ENCODE data around the gene PTPN7. TPM values are rescaled to one million over a fixed set of nuclear protein-coding genes. Genes with fewer than 3 reads are reported as not detected.

PTPN7 gene
- total RNA-seq, 1 experiment from 2014 or later: not detected

DNA sequence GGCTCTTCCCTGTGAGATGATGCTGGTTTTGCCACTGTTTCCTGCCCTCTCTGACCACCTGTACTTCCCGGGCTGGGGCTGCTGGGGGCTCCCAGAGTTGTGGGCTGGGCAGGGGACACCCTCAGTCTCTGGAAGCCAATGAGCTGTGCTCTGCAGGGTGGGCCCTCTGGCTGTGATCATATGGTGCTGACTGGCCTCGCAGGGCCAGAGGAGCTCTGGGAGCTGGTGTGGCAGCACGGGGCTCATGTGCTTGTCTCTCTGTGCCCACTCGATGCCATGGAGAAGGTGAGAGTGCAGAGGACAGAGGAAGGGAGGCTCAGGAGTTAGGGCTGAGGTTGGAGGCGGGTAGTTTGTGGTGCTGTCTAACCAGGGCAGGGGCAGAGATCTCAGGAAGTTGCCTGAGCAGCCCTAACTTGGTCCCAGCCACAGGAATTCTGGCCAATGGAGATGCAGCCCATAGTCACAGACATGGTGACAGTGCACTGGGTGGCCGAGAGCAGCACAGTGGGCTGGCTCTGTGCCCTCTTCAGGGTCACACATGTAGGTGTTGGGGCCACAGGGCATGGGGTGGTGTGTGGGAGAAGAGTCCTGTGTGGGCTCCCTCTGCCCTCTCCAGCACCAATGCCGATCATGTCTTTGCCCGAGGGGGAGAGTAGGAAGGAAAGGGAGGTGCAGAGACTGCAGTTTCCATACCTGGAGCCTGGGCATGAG is 27.4 kb upstream of the PTPN7 start:
- peaks cover 77% of the 10 kb centered on the region for H3K27me3 Mint-ChIP-seq (ENCODE audit: unreplicated experiment)
- H3K9me3 Mint-ChIP-seq (ENCODE audit: low read depth, unreplicated experiment): no peaks in the 10 kb centered on the region
- CTCF ChIA-PET: interaction anchor here (0.6 to 2.7 kb wide), 5 partner anchors 104 to 532 kb away, joined by 3 to 21 read pairs (median 5); partner anchors contain the start of genes PPP1R12B and UBE2T
- TF ChIP-seq, protein P1, sequence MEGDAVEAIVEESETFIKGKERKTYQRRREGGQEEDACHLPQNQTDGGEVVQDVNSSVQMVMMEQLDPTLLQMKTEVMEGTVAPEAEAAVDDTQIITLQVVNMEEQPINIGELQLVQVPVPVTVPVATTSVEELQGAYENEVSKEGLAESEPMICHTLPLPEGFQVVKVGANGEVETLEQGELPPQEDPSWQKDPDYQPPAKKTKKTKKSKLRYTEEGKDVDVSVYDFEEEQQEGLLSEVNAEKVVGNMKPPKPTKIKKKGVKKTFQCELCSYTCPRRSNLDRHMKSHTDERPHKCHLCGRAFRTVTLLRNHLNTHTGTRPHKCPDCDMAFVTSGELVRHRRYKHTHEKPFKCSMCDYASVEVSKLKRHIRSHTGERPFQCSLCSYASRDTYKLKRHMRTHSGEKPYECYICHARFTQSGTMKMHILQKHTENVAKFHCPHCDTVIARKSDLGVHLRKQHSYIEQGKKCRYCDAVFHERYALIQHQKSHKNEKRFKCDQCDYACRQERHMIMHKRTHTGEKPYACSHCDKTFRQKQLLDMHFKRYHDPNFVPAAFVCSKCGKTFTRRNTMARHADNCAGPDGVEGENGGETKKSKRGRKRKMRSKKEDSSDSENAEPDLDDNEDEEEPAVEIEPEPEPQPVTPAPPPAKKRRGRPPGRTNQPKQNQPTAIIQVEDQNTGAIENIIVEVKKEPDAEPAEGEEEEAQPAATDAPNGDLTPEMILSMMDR (IDR thresholded peaks at IDR 0.05; ENCODE audit: unreplicated experiment): no peak
- no TSS peak for BruUV-seq (replicated peaks)
- H3K4me3 Mint-ChIP-seq (ENCODE audit: low read depth, unreplicated experiment): no peak overlapping the region
- DNase-seq: no peak
- H3K4me1 Mint-ChIP-seq (ENCODE audit: low read depth, unreplicated experiment): peaks cover 8% of the 10 kb centered on the region
- H3K27ac Mint-ChIP-seq (ENCODE audit: unreplicated experiment): no peak overlapping the region
- H3K36me3 Mint-ChIP-seq (ENCODE audit: insufficient read depth, unreplicated experiment): no peaks in the 10 kb centered on the region
- intact Hi-C loops (cut with micrococcal nuclease; ENCODE audit: unreplicated experiment): loop anchor here (10.0 kb wide), 1 partner anchor 527 kb away; the partner anchor contains the start of gene SYT2

DNA sequence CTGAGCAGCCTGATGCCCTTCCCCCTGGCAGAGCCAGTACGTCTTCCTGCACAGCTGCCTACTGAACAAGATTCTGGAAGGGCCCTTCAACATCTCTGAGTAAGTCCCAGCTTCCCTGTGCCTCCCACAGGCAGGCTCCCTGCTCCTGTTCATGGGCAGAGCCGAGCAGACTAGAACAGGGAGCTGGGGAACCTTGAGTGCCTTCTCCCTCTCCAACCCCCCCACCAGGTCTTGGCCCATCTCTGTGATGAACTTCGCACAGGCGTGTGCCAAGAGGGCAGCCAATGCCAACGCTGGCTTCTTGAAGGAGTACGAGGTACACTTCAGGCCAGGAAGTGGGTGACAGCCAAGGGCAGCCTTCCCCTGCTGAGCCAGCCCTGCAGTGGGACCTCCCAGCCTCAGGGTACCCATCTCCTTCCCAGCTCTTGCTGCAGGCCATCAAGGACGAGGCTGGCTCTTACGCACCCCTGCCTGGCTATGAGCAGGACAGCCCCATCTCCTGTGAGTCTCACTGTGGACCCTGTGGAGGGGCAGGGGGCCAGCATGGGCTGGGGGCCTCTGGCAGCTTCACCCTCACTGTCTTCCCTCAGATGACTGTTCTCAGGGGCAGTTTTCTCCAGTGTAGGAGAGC is 26.8 kb upstream of the PTPN7 start:
- no peaks in the 10 kb centered on the region for H3K9me3 Mint-ChIP-seq (ENCODE audit: low read depth, unreplicated experiment)
- DNase-seq: no peak
- CTCF ChIA-PET: interaction anchor here (1.0 to 1.3 kb wide), 2 partner anchors 32 to 161 kb away, joined by 3 read pairs; partner anchors contain the start of gene PPP1R12B
- H3K27ac Mint-ChIP-seq (ENCODE audit: unreplicated experiment): no peak overlapping the region
- no peaks in the 10 kb centered on the region for H3K36me3 Mint-ChIP-seq (ENCODE audit: insufficient read depth, unreplicated experiment)
- TF ChIP-seq, protein P1 (IDR thresholded peaks at IDR 0.05; ENCODE audit: unreplicated experiment): no peak
- peaks cover 8% of the 10 kb centered on the region for H3K4me1 Mint-ChIP-seq (ENCODE audit: low read depth, unreplicated experiment)
- H3K4me3 Mint-ChIP-seq (ENCODE audit: low read depth, unreplicated experiment): no peak overlapping the region
- no TSS peak for BruUV-seq (replicated peaks)
- intact Hi-C loops (cut with micrococcal nuclease; ENCODE audit: unreplicated experiment): loop anchor here (10.0 kb wide), 1 partner anchor 528 kb away; the partner anchor contains the start of gene SYT2
- H3K27me3 Mint-ChIP-seq (ENCODE audit: unreplicated experiment): peaks cover 80% of the 10 kb centered on the region

DNA sequence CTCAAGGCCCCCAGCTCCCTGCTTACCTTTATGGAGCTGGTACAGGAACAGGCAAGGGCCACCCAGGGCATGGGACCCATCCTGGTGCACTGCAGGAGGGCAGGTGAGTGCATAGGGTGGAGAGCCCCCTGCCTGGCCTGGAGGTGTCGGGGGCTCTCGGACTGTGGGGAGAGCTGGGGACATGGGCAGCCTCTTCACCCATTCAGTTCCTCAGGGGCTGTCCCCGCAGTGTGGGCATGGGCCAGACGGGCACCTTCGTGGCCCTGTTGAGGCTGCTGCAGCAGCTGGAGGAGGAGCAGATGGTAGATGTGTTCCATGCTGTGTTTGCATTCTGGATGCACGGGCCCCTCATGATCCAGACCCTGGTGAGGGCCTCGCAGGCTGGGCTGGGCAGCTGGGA is 25.9 kb upstream of the PTPN7 start:
- no peak for DNase-seq
- intact Hi-C loops (cut with micrococcal nuclease; ENCODE audit: unreplicated experiment): loop anchor here (10.0 kb wide), 1 partner anchor 528 kb away; the partner anchor contains the start of gene SYT2
- peaks cover 88% of the 10 kb centered on the region for H3K27me3 Mint-ChIP-seq (ENCODE audit: unreplicated experiment)
- no peak overlapping the region for H3K4me3 Mint-ChIP-seq (ENCODE audit: low read depth, unreplicated experiment)
- BruUV-seq (replicated peaks): no TSS peak
- H3K9me3 Mint-ChIP-seq (ENCODE audit: low read depth, unreplicated experiment): no peaks in the 10 kb centered on the region
- H3K4me1 Mint-ChIP-seq (ENCODE audit: low read depth, unreplicated experiment): peaks cover 8% of the 10 kb centered on the region
- TF ChIP-seq, protein P1 (IDR thresholded peaks at IDR 0.05; ENCODE audit: unreplicated experiment): no peak
- CTCF ChIA-PET: interaction anchor here (1.3 kb wide), 1 partner anchor 32 kb away, joined by 3 read pairs; no protein-coding TSS in a partner anchor
- H3K36me3 Mint-ChIP-seq (ENCODE audit: insufficient read depth, unreplicated experiment): no peaks in the 10 kb centered on the region
- H3K27ac Mint-ChIP-seq (ENCODE audit: unreplicated experiment): no peak overlapping the region

DNA sequence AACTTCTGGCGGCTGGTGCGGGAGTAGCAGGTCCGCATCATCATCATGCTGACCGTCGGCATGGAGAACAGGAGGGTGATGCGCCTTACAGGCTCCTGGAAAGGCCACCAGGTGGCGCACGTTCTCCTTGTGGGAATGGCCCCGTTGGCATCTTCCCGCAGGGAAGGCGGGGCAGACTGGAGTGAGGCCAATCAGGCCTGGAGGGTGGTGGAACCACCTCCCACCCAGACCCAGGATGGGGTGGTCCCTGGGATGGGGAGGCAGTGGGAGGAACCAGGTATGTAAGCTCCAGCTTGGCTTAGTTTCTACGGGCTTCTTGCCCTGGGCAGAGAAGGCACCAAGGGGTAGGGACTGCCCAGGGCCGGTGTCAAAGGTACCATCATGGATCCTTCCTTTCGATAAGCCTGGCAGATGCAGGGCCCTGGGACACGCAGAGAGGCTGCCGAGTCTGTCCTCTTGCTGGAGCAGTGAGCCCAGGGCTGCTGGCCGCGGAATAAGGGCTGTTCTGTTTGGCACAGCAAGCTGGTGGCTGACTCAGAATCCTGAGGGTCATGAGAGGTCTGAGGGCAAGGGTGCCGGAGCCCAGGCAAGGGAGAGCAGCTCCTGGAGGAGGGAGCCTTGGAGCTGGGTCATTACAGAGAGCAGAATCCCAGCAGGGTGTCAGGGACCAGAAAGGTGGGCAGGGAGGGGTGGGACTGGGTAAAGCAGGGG is 24.5 kb upstream of the PTPN7 start:
- Mint-ChIP-seq H3K4me1 (ENCODE audit: low read depth, unreplicated experiment) (peaks cover 8% of the 10 kb centered on the region), H3K36me3 (ENCODE audit: insufficient read depth, unreplicated experiment) (no peaks in the 10 kb centered on the region), H3K27me3 (ENCODE audit: unreplicated experiment) (peaks cover 88% of the 10 kb centered on the region), H3K4me3 (ENCODE audit: low read depth, unreplicated experiment) (peak overlapping the region; percentile 52), H3K27ac (ENCODE audit: unreplicated experiment) (no peak overlapping the region), H3K9me3 (ENCODE audit: low read depth, unreplicated experiment) (no peaks in the 10 kb centered on the region)
- CTCF ChIA-PET: interaction anchor here (0.7 to 0.8 kb wide), 2 partner anchors 22 to 515 kb away, joined by 3 read pairs; no protein-coding TSS in a partner anchor
- no TSS peak for BruUV-seq (replicated peaks)
- TF ChIP-seq, protein P1 (IDR thresholded peaks at IDR 0.05; ENCODE audit: unreplicated experiment): peak; percentile 89
- intact Hi-C loops (cut with micrococcal nuclease; ENCODE audit: unreplicated experiment): loop anchor here (10.0 kb wide), 1 partner anchor 530 kb away; the partner anchor contains the start of gene SYT2
- DNase-seq: peak; percentile 94
